Activated CD4-positive, alpha-beta T cell treated with anti-CD3 and anti-CD28 coated beads for 48 hours (primary cell): ENCODE measurements around the gene EEPD1.

Experiments used
- DNase-seq: peaks from one replicate; pipeline ENCODE4 v3.0.0-alpha.2; 2020

Gene EEPD1

GRCh38 chr7:36263095-36263484 is 110.0 kb downstream of the EEPD1 start:
- DNase-seq = no peak

- DNase-seq = no peak
Measured at GRCh38 chr7:36264123-36264801, 111.2 kb downstream of the EEPD1 start.

GRCh38 chr7:36264913-36265516 is 112.0 kb downstream of the EEPD1 start:
- DNase-seq = no peak

- no peak for DNase-seq
Measured at GRCh38 chr7:36265680-36266079, 112.6 kb downstream of the EEPD1 start.

GRCh38 chr7:36266190-36266589 is 113.1 kb downstream of the EEPD1 start:
- no peak for DNase-seq

- DNase-seq = no peak
Measured at GRCh38 chr7:36266683-36267082, 113.6 kb downstream of the EEPD1 start.

GRCh38 chr7:36272211-36272566 is 119.1 kb downstream of the EEPD1 start:
- no peak for DNase-seq

GRCh38 chr7:36272567-36273269 is 119.7 kb downstream of the EEPD1 start:
- no peak for DNase-seq

- DNase-seq = no peak
Measured at GRCh38 chr7:36273836-36274235, 120.8 kb downstream of the EEPD1 start.

GRCh38 chr7:36275735-36276284 is 122.8 kb downstream of the EEPD1 start:
- no peak for DNase-seq

- DNase-seq = no peak
Measured at GRCh38 chr7:36276428-36277248, 123.6 kb downstream of the EEPD1 start.

GRCh38 chr7:36277249-36277542 is 124.1 kb downstream of the EEPD1 start:
- DNase-seq = no peak

GRCh38 chr7:36278069-36278619 is 125.1 kb downstream of the EEPD1 start:
- DNase-seq = no peak

GRCh38 chr7:36278620-36279172 is 125.6 kb downstream of the EEPD1 start:
- DNase-seq = no peak

- DNase-seq = no peak
Measured at GRCh38 chr7:36279200-36279925, 126.3 kb downstream of the EEPD1 start.

- no peak for DNase-seq
Measured at GRCh38 chr7:36279926-36280315, 126.9 kb downstream of the EEPD1 start.

GRCh38 chr7:36280840-36281812 is 128.1 kb downstream of the EEPD1 start:
- DNase-seq = no peak

GRCh38 chr7:36281945-36282717 is 129.1 kb downstream of the EEPD1 start:
- DNase-seq = no peak

- no peak for DNase-seq
Measured at GRCh38 chr7:36283181-36283580, 130.1 kb downstream of the EEPD1 start.

- DNase-seq = no peak
Measured at GRCh38 chr7:36283711-36284130, 130.7 kb downstream of the EEPD1 start.
